Measurements from ENCODE around the gene PDK1. TPM values are rescaled to one million over a fixed set of nuclear protein-coding genes. Genes with fewer than 3 reads are reported as not detected.

The PDK1 gene
- polyA plus RNA-seq, 2 of the 4 experiments (the other 2 are of a cell fraction), result 1.2 to 12.9 TPM

DNA sequence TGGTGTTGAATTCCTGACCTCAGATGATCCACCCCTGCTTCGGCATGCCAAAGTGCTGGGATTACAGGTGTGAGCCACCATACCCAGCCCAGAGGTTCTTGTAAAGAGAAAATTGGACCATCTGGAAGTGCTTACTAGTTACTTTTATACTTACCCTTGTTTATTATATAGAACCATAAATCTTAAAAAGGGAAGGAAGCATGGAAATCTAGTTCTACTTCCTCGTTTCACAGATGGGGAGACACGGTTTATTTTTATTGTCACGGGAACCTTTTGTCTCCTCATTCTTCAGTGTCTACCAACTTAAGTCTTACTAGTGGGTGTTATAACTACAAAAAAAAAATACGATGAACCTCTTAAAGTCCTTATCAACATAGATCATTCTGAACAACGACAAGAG, 45.8 kb upstream of the PDK1 start:
- no peak for TF ChIP-seq NFE2L2 (conservative IDR thresholded peaks at IDR 0.05; ENCODE audit: low read length)
- no peak for TF ChIP-seq SREBF2 (IDR thresholded peaks at IDR 0.05)
- TF ChIP-seq, protein P1, sequence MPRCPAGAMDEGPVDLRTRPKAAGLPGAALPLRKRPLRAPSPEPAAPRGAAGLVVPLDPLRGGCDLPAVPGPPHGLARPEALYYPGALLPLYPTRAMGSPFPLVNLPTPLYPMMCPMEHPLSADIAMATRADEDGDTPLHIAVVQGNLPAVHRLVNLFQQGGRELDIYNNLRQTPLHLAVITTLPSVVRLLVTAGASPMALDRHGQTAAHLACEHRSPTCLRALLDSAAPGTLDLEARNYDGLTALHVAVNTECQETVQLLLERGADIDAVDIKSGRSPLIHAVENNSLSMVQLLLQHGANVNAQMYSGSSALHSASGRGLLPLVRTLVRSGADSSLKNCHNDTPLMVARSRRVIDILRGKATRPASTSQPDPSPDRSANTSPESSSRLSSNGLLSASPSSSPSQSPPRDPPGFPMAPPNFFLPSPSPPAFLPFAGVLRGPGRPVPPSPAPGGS (IDR thresholded peaks at IDR 0.05), result no peak
- TF ChIP-seq MAFK (IDR thresholded peaks at IDR 0.05; ENCODE audit: partially characterized antibody), result no peak
- TF ChIP-seq POLR2AphosphoS2 (conservative IDR thresholded peaks at IDR 0.05; ENCODE audit: low read length), result no peak
- TF ChIP-seq JUN (IDR thresholded peaks at IDR 0.05), result no peak
- TF ChIP-seq CBX2 (IDR thresholded peaks at IDR 0.05; ENCODE audit: borderline replicate concordance, low read depth), result no peak
- TF ChIP-seq RCOR1 (IDR thresholded peaks at IDR 0.05; ENCODE audit: low read depth, low read length), result no peak
- TF ChIP-seq RFX5 (IDR thresholded peaks at IDR 0.05), result no peak
- no peak for TF ChIP-seq TFCP2L1 (CRISPR knock-in tag; IDR thresholded peaks at IDR 0.05)
- no peak for FAIRE-seq

GRCh38 chr2:172510548-172510947, 45.3 kb upstream of the PDK1 start:
- no peaks in the 10 kb centered on the region for H3K4me1 ChIP-seq
- no peak overlapping the region for H3K27ac ChIP-seq
- CTCF ChIA-PET, result no interaction called here
- WGBS (ENCODE audit: missing lambda C conversion rate), result 43% methylated on average over 5 of the region's 5 CpGs
- DNase-seq (ENCODE audit: low read depth in 1 of 2, low spot score in 1 of 2) (no peak), FAIRE-seq (no peak), ATAC-seq (no peak)
- H3K4me2 ChIP-seq, result no peak overlapping the region
- H3K9me3 ChIP-seq, result peaks cover 31% of the 10 kb centered on the region
- TF ChIP-seq EHMT2 (IDR thresholded peaks at IDR 0.05; ENCODE audit: low read depth) (no peak), RFX5 (IDR thresholded peaks at IDR 0.05) (no peak), ATOH8 (CRISPR knock-in tag; IDR thresholded peaks at IDR 0.05; ENCODE audit: low read depth) (no peak), POLR2AphosphoS2 (conservative IDR thresholded peaks at IDR 0.05; ENCODE audit: low read length) (no peak), HDAC2 (IDR thresholded peaks at IDR 0.05) (no peak), RAD21 (conservative IDR thresholded peaks at IDR 0.05 in 1 of 2, IDR thresholded peaks at IDR 0.05 in 1 of 2) (no peak), RNF2 (IDR thresholded peaks at IDR 0.05; ENCODE audit: borderline replicate concordance, low read depth) (no peak), JUN (IDR thresholded peaks at IDR 0.05) (no peak), HMGXB4 (CRISPR knock-in tag; IDR thresholded peaks at IDR 0.05; ENCODE audit: borderline replicate concordance) (no peak), NFE2L2 (conservative IDR thresholded peaks at IDR 0.05; ENCODE audit: low read length) (no peak), RCOR1 (IDR thresholded peaks at IDR 0.05; ENCODE audit: low read depth, low read length) (no peak), PBX3 (IDR thresholded peaks at IDR 0.05) (no peak), ZNF302 (CRISPR knock-in tag; IDR thresholded peaks at IDR 0.05) (no peak), MAZ (IDR thresholded peaks at IDR 0.05; ENCODE audit: borderline replicate concordance, low read depth, low read length) (no peak), KDM1A (IDR thresholded peaks at IDR 0.05; ENCODE audit: low read depth) (no peak), CHD2 (IDR thresholded peaks at IDR 0.05; ENCODE audit: low read length, partially characterized antibody) (no peak), HEYL (CRISPR knock-in tag; IDR thresholded peaks at IDR 0.05) (no peak), CEBPB (IDR thresholded peaks at IDR 0.05) (no peak), POLR2A (IDR thresholded peaks at IDR 0.05; ENCODE audit: low read length) (no peak)
- TF ChIP-seq, protein P2, sequence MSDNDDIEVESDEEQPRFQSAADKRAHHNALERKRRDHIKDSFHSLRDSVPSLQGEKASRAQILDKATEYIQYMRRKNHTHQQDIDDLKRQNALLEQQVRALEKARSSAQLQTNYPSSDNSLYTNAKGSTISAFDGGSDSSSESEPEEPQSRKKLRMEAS (IDR thresholded peaks at IDR 0.05), result no peak
- no peak overlapping the region for H3K4me3 ChIP-seq
- POLR2A ChIA-PET, result no interaction called here

More for the DNA sequence above, 45.8 kb upstream of the PDK1 start:
- ATAC-seq (no peak), DNase-seq (ENCODE audit: low read depth in 1 of 2, low spot score in 1 of 2) (no peak)
- CTCF ChIA-PET, result interaction anchor here (0.8 kb wide), 1 partner anchor 13 kb away, joined by 3 read pairs; no protein-coding TSS in a partner anchor
- Histone ChIP-seq H3K4me2 (no peak overlapping the region), H3K4me1 (no peaks in the 10 kb centered on the region), H3K9me3 (peaks cover 31% of the 10 kb centered on the region), H3K27ac (no peak overlapping the region), H3K4me3 (no peak overlapping the region)
- POLR2A ChIA-PET, result no interaction called here
- 73% methylated on average over 6 of the region's 6 CpGs for WGBS (ENCODE audit: missing lambda C conversion rate)

All from A549 (cell line).